Measurements from ENCODE around the gene TBX2. TPM values are rescaled to one million over a fixed set of nuclear protein-coding genes. Genes with fewer than 3 reads are reported as not detected.

TBX2 gene
- polyA plus RNA-seq, 1 donor (not counting 4 experiments of a cell fraction or from before 2014, with no cell fraction given) = not detected

DNA sequence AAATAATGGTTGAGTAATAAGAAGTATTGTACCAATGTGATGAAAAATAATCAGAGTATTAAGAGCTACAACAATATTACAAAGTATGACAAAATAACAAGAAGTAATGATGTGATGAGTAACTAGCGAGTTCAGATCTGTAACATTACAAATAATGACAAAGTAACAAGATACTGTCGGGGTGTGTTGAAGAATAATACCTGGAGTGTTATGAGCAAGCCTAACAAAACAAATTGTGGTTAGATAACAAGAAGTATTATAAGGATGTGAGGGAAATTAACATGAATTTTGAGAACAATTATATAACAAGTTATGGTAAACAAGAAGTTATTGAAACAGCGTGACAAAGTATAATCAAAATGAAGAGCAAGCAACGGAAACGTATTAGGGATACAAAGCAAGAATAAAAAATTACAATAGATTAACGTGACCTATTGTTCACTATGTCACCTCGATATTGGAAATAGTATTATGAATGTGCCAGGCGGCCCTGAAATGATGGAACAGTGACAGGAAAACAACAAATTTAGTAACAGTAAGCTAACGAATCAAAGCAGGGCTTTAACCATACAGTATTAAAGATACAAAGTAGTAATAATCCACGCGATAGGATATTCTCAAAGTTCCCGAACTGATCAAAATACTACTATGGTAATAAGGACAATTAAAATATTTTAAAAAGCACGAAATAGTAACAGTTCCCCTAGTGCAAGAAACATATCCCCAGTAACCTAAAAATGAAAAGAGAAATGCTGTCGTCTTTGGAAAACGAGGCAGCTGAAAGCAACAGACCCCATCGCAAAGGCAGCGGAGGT lies 54.1 kb downstream of the TBX2 start:
- no peak overlapping the region for H3K4me2 ChIP-seq (ENCODE audit: control insufficient read depth, extremely low read depth, insufficient read depth, low read depth, low read length)
- H3K27ac ChIP-seq (ENCODE audit: control insufficient read depth, insufficient read depth, low read length) = no peak overlapping the region
- H3K9me3 ChIP-seq (ENCODE audit: control insufficient read depth, low read depth, low read length) = no peaks in the 10 kb centered on the region
- no peaks in the 10 kb centered on the region for H3K4me1 ChIP-seq (ENCODE audit: control insufficient read depth, extremely low read depth, insufficient read depth, low read length)
- H3K27me3 ChIP-seq (ENCODE audit: control insufficient read depth, extremely low read depth, insufficient read depth, low read length) = peaks cover 67% of the 10 kb centered on the region
- DNase-seq (ENCODE audit: low read depth, low spot score) = no peak
- no peak for FAIRE-seq
- dilution Hi-C loops (cut with MboI; ENCODE audit: extremely low pct_ligation_motif_present, low sequenced_read_pairs) = no loop called here
- H3K9me1 ChIP-seq (ENCODE audit: control insufficient read depth, extremely low read depth, insufficient read depth, low read length) = no peaks in the 10 kb centered on the region
- H3K9ac ChIP-seq (ENCODE audit: control insufficient read depth, extremely low read depth, insufficient read depth, low read length) = no peak overlapping the region
- TF ChIP-seq, protein P1, sequence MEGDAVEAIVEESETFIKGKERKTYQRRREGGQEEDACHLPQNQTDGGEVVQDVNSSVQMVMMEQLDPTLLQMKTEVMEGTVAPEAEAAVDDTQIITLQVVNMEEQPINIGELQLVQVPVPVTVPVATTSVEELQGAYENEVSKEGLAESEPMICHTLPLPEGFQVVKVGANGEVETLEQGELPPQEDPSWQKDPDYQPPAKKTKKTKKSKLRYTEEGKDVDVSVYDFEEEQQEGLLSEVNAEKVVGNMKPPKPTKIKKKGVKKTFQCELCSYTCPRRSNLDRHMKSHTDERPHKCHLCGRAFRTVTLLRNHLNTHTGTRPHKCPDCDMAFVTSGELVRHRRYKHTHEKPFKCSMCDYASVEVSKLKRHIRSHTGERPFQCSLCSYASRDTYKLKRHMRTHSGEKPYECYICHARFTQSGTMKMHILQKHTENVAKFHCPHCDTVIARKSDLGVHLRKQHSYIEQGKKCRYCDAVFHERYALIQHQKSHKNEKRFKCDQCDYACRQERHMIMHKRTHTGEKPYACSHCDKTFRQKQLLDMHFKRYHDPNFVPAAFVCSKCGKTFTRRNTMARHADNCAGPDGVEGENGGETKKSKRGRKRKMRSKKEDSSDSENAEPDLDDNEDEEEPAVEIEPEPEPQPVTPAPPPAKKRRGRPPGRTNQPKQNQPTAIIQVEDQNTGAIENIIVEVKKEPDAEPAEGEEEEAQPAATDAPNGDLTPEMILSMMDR (optimal IDR thresholded peaks at IDR 0.05 in 1 of 3, IDR thresholded peaks at IDR 0.05 in 1 of 3, conservative IDR thresholded peaks at IDR 0.05 in 1 of 3; ENCODE audit: extremely low read depth in 1 of 3, insufficient read depth in 2 of 3, low read length in 3 of 3) = no peak
- no peak for TF ChIP-seq EZH2 (IDR thresholded peaks at IDR 0.05; ENCODE audit: low read length)
- H2AFZ ChIP-seq (ENCODE audit: control insufficient read depth, low read length) = no peak overlapping the region
- no peaks in the 10 kb centered on the region for H3K79me2 ChIP-seq (ENCODE audit: control insufficient read depth, insufficient read depth, low read length)
- H4K20me1 ChIP-seq (ENCODE audit: control insufficient read depth, extremely low read depth, insufficient read depth, low read length) = no peaks in the 10 kb centered on the region
- no peak overlapping the region for H3K4me3 ChIP-seq (ENCODE audit: control insufficient read depth in 2 of 3, extremely low read depth in 1 of 3, insufficient read depth in 2 of 3, low read depth in 1 of 3, low read length in 3 of 3)
- H3K36me3 ChIP-seq (ENCODE audit: control insufficient read depth in 2 of 2, extremely low read depth in 1 of 2, insufficient read depth in 2 of 2, low read length in 2 of 2) = no peaks in the 10 kb centered on the region

GRCh38 chr17:61454381-61455323 lies 55.0 kb downstream of the TBX2 start:
- H3K9me1 ChIP-seq (ENCODE audit: control insufficient read depth, extremely low read depth, insufficient read depth, low read length) = no peaks in the 10 kb centered on the region
- dilution Hi-C loops (cut with MboI; ENCODE audit: extremely low pct_ligation_motif_present, low sequenced_read_pairs) = no loop called here
- H4K20me1 ChIP-seq (ENCODE audit: control insufficient read depth, extremely low read depth, insufficient read depth, low read length) = no peaks in the 10 kb centered on the region
- H3K36me3 ChIP-seq (ENCODE audit: control insufficient read depth in 2 of 2, extremely low read depth in 1 of 2, insufficient read depth in 2 of 2, low read length in 2 of 2) = no peaks in the 10 kb centered on the region
- H3K9me3 ChIP-seq (ENCODE audit: control insufficient read depth, low read depth, low read length) = no peaks in the 10 kb centered on the region
- H3K27me3 ChIP-seq (ENCODE audit: control insufficient read depth, extremely low read depth, insufficient read depth, low read length) = peaks cover 71% of the 10 kb centered on the region
- H2AFZ ChIP-seq (ENCODE audit: control insufficient read depth, low read length) = no peak overlapping the region
- no peaks in the 10 kb centered on the region for H3K79me2 ChIP-seq (ENCODE audit: control insufficient read depth, insufficient read depth, low read length)
- no peaks in the 10 kb centered on the region for H3K4me1 ChIP-seq (ENCODE audit: control insufficient read depth, extremely low read depth, insufficient read depth, low read length)
- FAIRE-seq (no peak), DNase-seq (ENCODE audit: low read depth, low spot score) (no peak)
- no peak overlapping the region for H3K4me2 ChIP-seq (ENCODE audit: control insufficient read depth, extremely low read depth, insufficient read depth, low read depth, low read length)
- H3K4me3 ChIP-seq (ENCODE audit: control insufficient read depth in 2 of 3, extremely low read depth in 1 of 3, insufficient read depth in 2 of 3, low read depth in 1 of 3, low read length in 3 of 3) = no peak overlapping the region
- no peak overlapping the region for H3K27ac ChIP-seq (ENCODE audit: control insufficient read depth, insufficient read depth, low read length)
- no peak overlapping the region for H3K9ac ChIP-seq (ENCODE audit: control insufficient read depth, extremely low read depth, insufficient read depth, low read length)
- TF ChIP-seq, protein P1 (optimal IDR thresholded peaks at IDR 0.05 in 1 of 3, IDR thresholded peaks at IDR 0.05 in 1 of 3, conservative IDR thresholded peaks at IDR 0.05 in 1 of 3; ENCODE audit: extremely low read depth in 1 of 3, insufficient read depth in 2 of 3, low read length in 3 of 3) = no peak
- peak; percentile 43 for TF ChIP-seq EZH2 (IDR thresholded peaks at IDR 0.05; ENCODE audit: low read length)

All from keratinocyte (primary cell).